GM19240 (cell line): ENCODE data around the gene DDX23.

Source experiments
- DNase-seq: peaks from one replicate; pipeline ENCODE4 v3.0.0; 2011; ENCODE audit warnings: low spot score; ENCODE audit not compliant: insufficient read length

DDX23 gene

DNA sequence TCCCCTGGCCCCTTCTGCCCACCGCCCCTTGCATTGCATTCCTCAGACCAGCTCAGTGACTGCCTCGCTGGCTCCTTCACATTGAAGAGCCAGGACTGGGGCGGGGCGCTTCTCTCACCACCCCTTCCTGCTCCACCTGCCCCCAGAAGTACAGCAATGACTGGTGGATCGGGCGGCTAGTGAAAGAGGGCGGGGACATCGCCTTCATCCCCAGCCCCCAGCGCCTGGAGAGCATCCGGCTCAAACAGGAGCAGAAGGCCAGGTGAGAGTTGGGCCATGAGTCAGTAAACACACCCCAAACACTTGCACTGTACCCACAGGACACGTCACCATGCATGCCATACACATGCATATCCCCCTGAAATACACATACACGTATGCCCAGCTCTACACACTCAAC, 27.9 kb downstream of the DDX23 start:
- no peak for DNase-seq

DNA sequence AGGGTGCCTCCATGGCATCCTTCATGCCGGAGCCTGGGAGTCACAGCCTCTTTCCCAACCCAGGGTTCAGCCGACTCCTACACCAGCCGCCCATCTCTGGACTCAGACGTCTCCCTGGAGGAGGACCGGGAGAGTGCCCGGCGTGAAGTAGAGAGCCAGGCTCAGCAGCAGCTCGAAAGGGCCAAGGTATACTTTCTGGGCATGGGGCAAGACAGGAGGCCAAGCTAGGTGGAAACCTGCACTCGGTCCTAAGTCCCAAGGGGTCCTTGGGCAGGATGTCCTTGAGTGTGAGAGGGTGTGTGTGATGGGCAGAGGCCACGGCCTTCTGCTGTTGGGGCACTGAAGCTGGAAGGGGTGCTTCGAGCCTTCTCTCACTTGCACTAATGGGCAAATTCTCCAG, 28.7 kb downstream of the DDX23 start:
- no peak for DNase-seq

DNA sequence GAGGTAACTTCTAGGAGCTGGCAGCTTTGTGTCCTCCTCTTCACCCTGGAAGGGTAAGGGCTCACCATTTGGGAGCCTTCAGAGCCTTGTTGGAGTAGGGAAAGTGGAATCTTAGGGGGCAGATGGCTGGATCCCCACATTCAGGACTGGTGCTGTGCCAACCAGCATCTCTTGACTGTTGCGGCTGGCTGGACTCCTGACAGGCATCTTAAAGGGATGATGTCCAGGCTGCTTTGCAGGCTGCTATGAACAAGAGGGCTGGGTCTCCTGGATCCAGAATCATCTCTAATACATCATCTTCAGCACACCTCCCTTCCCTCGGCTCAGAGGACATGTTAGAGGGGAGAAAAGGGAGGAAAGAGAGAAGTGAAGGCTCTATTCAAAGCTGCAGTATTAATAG, 29.3 kb downstream of the DDX23 start:
- DNase-seq = no peak

DNA sequence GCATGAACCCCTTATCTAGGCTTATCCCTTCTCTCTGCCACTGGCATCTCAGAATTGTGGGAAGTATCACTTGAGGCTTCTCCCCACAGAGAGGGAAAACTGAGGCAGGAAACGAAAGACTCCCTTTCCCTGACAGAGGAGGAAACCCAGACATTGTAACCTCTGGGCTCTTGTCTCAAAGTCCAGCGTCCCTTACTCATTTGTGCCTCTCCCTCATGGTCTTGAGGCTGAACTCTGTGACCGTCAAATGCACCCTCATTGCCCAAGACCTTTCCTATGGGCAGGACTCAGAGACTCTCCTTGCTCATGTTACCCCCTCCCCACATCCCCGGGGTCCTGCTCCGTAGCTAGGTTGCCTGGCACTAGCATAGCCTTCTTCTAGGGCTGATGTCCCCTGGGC, 29.8 kb downstream of the DDX23 start:
- no peak for DNase-seq

DNA sequence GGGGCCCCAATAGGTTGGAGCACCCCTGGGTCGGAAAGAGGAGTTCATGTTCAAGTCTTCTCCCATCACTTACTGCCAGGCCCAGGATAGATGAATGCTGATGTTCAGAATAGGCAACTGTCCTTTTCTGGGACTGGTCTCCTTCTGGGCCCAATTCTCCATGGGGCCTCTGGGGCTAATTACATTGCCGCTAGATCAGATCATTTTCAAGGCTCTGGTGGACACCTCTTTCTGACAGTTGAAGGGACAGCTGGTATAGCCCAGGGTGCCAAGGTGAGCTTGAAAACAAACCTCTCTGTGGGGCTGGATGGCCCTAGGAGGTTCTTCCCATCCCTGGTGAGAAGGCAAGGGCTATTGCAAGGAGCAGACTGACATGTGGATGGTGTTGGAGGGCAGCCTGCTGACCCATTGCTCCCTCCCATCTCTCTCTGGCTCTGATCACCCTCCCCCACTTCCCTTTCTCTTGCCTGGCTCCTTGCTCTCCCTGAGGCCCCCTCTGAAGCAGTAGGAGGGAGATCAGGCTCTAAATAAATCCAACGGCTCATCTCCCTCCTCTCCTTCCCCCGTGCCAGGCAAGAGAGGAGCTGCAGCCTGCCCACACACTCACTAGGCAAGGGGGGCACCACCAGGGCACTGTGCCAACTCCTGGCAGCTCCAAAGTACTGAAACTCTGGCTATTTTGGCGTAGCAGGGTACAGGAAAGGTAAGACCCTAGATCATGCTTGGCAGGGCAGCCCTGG, 31.8 kb downstream of the DDX23 start:
- no peak for DNase-seq

DNA sequence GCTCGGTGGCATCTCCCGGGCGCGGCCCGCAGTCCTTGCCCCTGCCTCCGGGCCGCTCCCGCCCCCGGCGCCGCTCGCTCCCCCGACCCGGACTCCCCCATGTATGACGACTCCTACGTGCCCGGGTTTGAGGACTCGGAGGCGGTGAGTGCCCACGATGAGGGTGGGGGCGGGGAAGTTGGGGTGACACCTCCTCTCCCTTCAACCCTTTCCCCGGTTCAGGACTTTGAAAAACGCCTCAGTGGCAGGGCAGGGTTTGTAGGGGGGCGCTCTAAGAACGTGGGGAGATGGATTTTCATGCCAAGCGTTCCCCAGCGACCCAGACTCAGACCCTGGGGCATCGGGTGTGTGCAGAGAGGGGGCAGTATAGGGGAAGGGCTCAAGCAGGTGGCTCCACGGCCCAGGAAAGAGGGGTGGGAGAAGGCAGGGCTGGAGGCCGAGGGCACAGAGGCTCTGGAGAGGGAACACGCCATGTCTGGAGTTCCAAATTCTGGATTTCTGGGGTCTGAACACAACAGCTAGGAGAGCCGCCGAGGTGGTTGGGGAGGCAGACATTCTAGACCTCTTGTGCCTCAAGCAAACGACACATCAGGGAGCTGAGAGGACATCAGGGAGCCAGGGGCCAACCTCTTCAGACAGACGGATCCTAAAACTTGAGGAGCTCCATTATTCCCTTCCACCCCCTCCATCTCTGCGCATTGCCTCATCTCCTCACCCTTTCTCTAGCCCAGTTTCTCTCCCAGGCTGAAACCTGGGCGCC, 33.0 kb downstream of the DDX23 start:
- no peak for DNase-seq

DNA sequence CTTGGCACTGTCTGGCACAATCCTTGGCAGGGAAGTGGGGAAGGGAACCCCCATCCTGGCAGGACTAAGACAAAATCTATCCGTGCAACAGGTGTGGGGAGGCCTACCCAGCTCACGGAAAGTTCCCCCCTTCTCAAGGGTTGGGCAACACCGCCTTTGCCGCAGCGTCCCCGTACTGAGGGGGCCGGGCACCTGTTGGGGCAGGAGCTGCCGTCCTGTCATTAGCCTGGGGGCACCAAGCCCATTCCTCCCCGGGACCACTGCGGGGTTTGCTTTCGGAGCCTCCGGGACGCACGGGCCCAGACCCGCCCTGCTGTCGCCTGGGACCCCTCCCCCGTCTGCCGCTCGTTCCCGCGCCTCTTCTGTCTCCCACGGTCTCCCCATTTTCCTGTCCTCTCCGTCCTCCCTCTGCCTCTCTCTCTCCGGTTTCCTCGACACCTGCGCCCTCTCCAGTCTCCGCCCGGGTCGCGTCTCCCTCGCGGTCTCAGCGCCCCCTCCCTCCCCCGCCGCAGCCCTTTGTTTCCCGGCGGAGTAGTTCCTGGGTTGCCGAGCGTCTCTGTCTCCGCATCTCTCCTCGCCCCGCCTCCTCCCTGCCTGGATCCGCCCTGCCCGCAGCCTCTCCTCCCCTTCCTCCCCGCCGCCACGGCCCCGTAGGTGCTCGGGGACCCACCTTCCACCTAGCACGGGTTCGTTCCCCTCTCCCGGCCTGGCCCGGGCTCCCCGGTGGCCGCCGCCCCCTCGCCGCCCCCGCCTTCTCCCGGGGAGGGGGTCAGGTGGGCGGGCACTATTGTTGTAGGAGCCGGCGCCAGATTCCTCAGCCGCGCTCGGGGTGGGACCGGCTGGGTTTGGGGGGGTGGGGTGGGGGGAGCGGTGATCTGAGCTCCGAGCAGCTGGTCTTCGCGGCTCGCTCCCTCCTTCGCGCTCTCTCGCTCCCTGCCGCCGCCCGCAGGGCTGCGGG, 33.8 kb downstream of the DDX23 start, which contains the start of gene CACNB3:
Gene CACNB3 (plus strand): TSS at position 624 of the 958 bp plus-strand sequence. CDS start 434 bp downstream, outside the sequence.
- no peak for DNase-seq

DNA sequence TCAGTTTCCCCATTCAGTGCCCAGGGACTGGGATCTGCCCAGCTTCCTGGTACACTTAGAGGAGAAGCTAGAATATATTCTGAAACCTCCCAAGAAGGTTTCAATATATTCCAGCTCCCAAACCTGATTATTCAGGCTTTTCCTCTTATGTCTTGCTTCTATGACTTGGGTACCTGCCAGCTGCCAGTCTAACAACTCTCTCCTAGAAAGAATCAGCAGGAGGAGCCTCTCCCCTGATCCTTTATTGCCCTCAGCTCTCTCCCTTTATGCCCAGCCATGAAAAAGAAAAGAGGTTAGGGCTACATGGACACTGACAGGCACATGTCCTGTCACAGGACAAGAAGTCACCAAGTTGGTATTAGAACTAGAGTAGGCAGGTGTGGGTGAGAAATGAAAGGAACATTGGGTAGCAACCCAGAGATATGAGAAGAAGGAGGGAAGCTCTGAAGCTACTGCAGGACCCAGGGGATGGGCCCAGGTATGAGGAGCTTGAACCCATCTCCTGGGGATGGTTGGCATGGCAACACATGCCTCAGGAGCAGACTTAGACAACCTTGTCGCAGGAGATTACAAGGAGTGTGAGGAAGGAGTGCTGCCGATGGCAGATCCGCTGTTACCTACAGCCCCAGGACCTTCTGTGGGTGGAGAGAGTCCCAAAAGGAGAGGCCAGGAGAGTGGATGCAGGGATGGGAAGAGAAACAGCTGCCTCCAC, 35.7 kb downstream of the DDX23 start:
- DNase-seq = no peak

DNA sequence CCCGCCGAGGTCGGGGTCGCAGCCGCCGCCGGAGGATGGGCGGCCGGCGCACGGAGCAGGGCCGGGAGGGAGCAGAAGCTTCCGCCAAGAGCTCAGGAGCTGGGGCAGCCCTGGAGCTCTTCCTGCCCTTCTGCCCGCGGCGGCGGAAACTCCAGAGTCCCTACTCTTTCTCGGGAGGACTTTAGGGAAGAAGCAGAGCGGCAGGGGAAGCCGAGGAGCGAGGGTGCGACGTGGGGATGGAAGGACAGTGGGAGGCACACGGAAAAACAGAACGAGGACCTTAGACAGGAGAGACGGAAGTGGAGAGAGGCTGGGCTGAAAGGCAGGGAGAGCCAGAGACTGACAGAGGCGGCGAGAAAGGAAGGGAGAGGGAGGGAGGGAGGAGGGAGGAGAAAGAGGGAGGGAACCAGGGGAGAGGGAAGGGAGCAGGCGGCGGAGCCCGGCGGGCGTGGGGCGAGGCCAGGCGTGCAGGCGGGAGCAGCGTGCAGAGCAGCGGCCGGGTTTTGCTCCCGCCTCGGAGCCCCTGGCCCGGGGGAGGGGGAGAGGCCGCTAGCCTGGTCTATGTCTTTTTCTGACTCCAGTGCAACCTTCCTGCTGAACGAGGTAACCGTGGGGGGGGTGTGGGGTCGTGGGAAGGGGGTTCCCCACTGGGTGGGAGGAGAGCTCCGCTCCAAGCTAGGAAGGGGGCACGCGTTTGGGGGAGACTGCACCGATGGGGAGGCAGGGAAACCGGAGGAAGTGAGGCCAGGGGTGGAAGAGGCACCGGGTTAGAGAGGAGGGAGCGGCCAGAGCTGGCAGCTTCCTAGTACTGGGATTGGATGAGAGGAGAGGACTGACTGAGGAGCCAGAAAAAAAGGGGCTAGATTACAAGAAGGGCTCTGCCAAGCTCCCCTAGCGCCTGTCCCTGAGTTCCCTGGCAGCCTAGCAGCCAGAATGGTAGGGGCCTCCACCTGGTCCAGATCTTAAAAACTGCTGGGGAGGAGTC, 36.5 kb downstream of the DDX23 start:
- no peak for DNase-seq

DNA sequence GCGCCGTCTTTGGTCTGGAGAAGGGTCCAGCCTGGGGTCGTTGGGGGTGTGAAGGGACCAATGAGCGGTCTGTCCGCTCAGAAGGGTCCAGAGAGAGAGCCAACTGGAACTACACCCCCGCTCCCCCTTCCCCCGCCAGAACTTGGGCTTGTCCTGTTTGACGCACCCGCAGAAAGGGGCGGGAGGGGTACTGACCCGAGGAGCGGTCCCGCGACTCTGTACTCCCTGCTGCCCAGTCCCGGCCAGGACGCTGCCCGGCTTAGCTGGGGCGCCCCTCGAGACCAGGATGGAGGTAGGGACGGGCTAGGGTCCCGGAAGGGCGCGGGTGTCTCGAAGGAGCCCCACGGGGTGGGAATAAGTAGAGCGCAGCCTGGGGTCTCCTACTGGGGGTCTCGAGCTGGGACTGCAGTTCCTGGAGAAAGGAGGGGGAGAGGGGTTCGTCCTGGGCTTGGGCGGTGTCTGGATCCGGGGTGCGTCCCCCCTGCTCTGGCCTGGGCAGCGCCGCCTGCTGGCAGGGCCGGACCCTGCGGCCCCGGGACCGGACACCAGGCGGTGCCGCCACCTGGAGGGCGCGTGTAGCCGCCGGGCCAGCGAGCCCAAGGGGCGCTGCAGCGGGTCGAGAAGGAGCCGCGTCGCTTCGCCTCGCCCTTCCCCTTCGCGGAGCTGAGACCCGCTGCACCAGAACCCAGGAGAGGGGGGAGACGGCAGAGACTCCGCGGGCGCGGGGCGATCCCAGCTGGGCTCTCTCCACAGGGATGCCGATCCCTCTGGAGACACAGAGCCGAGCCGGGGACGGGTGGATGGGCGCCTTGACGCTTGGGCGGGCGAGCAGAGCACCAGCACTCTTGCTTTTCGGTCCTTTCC, 37.5 kb downstream of the DDX23 start:
- DNase-seq = peak; percentile 79

DNA sequence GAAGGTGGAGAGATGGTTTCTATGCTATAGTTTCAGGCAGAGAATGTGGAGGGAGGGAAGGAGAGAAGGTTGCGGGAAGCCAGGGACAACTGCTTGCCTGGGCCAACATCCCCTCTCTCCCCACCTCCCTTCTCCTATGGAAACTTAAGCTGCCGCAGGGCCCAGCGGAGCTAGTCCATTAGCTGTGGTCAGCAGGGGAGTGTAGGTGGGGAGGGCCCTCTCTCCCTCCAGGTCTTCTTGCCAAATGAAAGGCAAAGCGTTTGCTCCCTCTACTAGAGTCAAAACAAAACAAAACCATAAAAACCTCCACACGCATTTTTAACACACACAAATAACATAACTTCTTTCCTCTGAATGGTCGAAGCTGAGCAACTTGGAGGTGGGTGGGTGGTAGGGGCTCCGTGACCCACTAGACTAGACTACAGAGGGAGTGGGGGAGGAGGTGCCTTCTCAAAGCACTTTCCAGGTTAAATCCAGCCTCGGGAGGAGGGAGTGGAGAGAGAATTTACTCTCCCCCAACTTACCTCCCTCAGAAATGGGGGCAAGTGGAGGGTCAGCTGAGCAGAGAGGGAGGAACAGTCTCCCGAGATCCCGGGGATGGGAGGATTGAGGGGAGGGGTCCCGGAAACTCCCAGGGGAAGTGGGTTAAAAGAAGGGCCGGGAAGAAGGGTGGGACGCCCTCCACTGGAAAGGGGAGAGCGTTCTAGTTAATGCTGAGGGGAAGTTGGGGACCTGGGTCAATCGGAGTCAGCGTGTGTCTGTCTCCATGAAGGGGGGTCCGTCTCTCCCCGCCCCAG, 38.3 kb downstream of the DDX23 start:
- DNase-seq = no peak

DNA sequence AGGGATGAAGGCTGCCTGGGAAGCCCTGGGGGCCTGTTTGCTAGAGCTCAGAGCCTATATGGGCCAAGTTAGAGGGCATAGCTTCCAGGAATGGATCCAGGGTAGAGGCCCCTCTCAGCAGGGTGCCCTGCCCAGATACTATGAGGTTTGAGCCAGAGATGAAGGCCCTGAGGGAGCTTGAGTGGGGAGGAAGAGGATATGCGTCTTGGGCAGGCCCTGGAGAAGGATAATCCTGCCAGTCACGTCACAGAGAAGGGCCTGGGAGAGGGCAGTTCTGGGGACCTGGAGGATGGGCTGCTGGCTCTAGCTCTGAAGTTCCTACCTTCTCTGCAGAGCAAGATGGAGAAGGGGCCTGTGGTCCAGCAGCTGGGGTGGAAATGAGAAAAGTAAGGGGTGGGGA, 39.6 kb downstream of the DDX23 start:
- DNase-seq = no peak

DNA sequence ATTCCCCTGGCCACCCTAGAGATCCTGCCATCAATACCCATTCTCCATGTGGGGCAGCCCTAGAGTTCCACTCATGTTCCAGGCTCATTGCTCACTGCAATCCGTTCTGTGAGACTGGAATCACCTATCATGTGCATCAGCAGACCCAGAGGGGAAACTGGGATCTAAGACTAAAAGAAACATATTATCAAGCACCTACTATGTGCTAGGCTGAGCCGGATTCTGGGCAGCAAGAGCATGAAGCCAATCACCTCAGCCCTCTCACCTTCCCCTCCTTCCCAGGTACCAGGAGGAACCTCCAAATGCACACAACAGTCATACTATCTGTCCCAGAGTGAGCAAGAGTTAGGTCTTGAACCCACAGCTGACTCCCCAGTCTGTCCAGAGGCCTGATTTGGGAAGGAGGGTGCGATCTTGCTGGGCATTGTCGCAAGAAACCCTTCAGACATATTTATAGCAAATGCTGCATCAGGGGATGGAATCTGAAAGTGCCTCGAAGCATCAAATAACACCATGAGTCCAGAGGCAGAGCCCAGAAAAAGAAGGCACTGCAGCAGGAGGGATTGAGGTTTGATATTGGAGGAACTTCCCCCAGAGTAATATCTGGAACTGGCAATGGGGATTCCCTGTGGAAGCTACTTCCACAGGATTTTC, 40.4 kb downstream of the DDX23 start:
- DNase-seq = no peak

DNA sequence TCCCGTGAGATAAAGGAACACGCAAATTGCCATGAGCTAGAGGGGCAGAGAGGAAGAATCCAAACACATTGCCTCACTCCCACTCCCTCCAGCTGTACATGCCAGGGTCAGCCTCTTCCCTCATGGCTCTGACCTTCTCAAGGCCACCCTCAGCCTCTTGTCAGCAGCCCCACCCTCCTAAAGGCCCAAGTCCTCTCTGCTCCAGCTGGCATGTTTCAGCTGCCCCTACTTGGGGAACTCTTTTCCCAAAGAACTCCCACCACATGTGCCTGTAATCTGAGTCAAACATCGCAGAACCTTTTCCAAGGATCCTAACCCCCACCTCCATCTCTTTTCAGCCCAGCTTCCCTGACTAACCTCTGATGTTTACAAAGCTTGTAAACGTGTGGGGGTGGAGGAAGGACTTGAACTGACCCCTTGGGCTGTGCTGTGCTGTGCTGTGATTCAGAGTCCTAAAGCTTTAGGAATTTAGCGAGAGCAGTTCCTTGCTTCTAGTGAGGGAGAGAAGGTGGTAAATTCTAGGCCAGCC, 41.0 kb downstream of the DDX23 start:
- DNase-seq = no peak

DNA sequence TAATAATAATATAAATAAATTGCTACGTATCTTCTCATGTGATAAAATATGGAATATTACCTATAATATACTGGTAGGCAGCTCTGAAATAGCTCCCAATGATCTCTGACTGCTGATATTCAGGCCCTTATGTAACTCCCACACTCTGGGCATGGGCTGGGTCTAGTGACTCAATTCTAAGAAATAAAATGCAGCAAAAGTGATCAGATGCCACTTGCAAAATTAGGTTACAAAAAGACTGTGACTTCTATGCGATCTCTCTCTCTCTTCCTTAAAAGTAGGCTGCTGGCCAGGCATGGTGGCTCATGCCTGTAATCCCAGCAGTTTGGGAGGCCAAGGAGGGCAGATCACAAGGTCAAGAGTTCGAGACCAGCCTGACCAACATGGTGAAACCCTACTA, 44.0 kb downstream of the DDX23 start:
- no peak for DNase-seq

DNA sequence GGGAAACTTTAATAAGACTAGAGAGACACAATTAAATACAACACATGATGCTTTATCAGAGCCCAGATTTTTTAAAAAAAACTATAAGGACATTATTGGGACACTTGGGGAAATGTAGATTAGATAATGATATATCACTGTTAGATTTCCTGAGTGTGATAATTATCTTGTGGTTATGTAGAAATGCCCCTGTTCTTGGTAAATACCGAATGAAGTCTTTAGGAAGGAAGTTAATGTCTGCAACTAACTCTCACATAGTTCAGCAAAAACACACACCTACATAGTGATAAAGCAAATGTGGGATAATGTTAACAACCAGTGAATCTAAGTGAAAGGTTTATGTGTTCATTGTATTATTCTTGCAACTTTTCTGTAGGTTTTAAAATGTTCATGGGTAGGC, 48.3 kb downstream of the DDX23 start:
- DNase-seq = no peak

DNA sequence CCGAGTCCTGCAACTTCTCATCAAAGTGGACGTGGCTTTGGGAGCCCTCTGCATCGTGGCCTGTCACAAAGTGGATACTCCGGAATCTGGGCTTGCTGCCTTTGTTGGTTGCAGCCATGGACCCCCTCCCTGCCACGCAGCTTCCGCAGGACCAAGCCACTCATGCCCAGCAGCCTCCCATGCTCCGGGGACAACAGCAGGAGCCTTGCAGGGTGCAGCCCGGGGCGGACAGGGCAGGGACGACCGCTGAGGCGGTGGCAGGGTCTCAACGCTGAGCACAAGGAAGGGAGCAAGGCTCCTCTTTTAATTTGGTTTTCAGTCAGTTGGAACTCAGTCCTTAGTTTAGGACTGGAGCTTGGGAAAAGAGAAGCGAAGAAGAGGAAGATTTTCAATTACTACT, 51.0 kb downstream of the DDX23 start:
- DNase-seq = no peak
